Astrocyte (in vitro differentiated cells and primary cell): ENCODE data around the gene HDAC11. TPM values are rescaled to one million over a fixed set of nuclear protein-coding genes. Genes with fewer than 3 reads are reported as not detected.
"Not testable (repeated sequence)": the region's sequence is repeated elsewhere in the genome, so short reads cannot be mapped to it uniquely, and the experiment has no call there.

Experiments used
- DNase-seq: peaks from one replicate; pipeline ENCODE4 v3.0.0-alpha.2; 2010; ENCODE audit warnings: low read depth
- FAIRE-seq: peaks from 2 replicates; lab custom pipeline; 2011; peaks lifted over from hg19 to GRCh38; lab: Jason Lieb, UNC
- H2AFZ ChIP-seq: 2 replicates; pipeline ENCODE4 v1.6.0; 2012; ENCODE audit warnings: low read depth, low read length, inconsistent platforms
- H3K27ac ChIP-seq: 2 replicates; pipeline ENCODE4 v1.5.1; 2011; ENCODE audit warnings: low read depth, low read length, inconsistent platforms
- H3K27me3 ChIP-seq: 2 replicates; pipeline ENCODE4 v1.6.0; 2011; ENCODE audit warnings: low read length, inconsistent platforms; ENCODE audit not compliant: insufficient read depth
- H3K36me3 ChIP-seq: 2 replicates; pipeline ENCODE4 v1.5.1; 2011; ENCODE audit warnings: low read length, inconsistent platforms; ENCODE audit not compliant: insufficient read depth
- H3K4me1 ChIP-seq: 2 replicates; pipeline ENCODE4 v1.5.1; 2011; ENCODE audit warnings: low read length, inconsistent platforms; ENCODE audit not compliant: insufficient read depth
- H3K4me2 ChIP-seq: 2 replicates; pipeline ENCODE4 v1.6.0; 2012; ENCODE audit warnings: low read length, inconsistent platforms
- H3K4me3 ChIP-seq: 2 replicates; pipeline ENCODE4 v1.5.1; 2011; ENCODE audit warnings: low read depth, mild to moderate bottlenecking, low read length, inconsistent platforms; ENCODE audit not compliant: insufficient read depth
- H3K79me2 ChIP-seq: 2 replicates; pipeline ENCODE4 v1.6.0; 2012; ENCODE audit warnings: mild to moderate bottlenecking, low read length, inconsistent platforms; ENCODE audit not compliant: insufficient read depth
- H3K9ac ChIP-seq: 2 replicates; pipeline ENCODE4 v1.6.0; 2012; ENCODE audit warnings: mild to moderate bottlenecking, low read length, inconsistent platforms
- H3K9me3 ChIP-seq: 2 replicates; pipeline ENCODE4 v1.5.1; 2012; ENCODE audit warnings: low read depth, mild to moderate bottlenecking, low read length, inconsistent platforms; ENCODE audit not compliant: insufficient read depth
- H4K20me1 ChIP-seq: 2 replicates; pipeline ENCODE4 v1.6.0; 2012; ENCODE audit warnings: low read length, inconsistent platforms; ENCODE audit not compliant: insufficient read depth
- H3K27ac Mint-ChIP-seq: one replicate; pipeline ENCODE4 v1.8.0; 2021; ENCODE audit warnings: mild to moderate bottlenecking, mixed read lengths; ENCODE audit not compliant: unreplicated experiment
- H3K27me3 Mint-ChIP-seq: one replicate; pipeline ENCODE4 v1.8.0; 2021; ENCODE audit warnings: low read depth, mixed read lengths; ENCODE audit not compliant: unreplicated experiment
- H3K36me3 Mint-ChIP-seq: one replicate; pipeline ENCODE4 v1.8.0; 2021; ENCODE audit warnings: low read depth, mixed read lengths; ENCODE audit not compliant: unreplicated experiment
- H3K4me1 Mint-ChIP-seq: one replicate; pipeline ENCODE4 v1.8.0; 2021; ENCODE audit warnings: low read depth, mixed read lengths; ENCODE audit not compliant: unreplicated experiment
- H3K4me3 Mint-ChIP-seq: one replicate; pipeline ENCODE4 v1.8.0; 2021; ENCODE audit warnings: mild to moderate bottlenecking, moderate library complexity, mixed read lengths; ENCODE audit not compliant: unreplicated experiment
- H3K9me3 Mint-ChIP-seq: one replicate; pipeline ENCODE4 v1.8.0; 2021; ENCODE audit warnings: mild to moderate bottlenecking, mixed read lengths; ENCODE audit not compliant: unreplicated experiment
- EZH2 ChIP-seq: IDR thresholded peaks from 2 replicates; pipeline ENCODE4 v1.6.1; 2012; ENCODE audit warnings: mild to moderate bottlenecking, low read length, inconsistent platforms; ENCODE audit not compliant: insufficient read depth
- total RNA-seq: library from RNA; stranded (reverse); gene quantifications from 2 replicates; pipeline ENCODE4 v1.2.1, GENCODE V29; 2021
- TF ChIP-seq, protein P1 (sequence below): IDR thresholded peaks from 2 replicates; pipeline ENCODE4 v1.5.1; 2011; ENCODE audit warnings: low read depth, mild to moderate bottlenecking, inconsistent platforms, low read length, moderate library complexity; ENCODE audit not compliant: insufficient read depth

Gene HDAC11
- total RNA-seq, 1 donor from 2014 or later, result 8.6 TPM

DNA sequence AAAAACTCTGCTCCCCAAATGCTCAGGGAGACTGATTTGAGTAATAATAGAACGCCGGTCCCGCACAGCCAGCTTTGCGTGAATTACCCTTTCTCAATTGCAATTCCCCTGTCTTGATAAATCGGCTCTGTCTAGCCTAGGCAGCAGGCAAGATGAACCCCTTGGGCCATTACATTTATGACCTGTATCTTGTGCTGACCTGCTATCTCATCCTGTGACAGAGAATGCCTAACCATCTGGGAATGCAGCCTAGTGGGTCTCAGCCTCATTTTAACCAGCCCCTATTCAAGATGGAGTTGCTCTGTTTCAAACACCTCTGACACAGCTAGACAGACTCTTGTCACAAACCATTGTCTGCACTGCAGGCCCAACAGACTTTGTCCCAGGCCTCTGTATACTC lies 46.2 kb upstream of the HDAC11 start:
- Histone ChIP-seq H3K79me2 (no peaks in the 10 kb centered on the region), H3K4me2 (no peak overlapping the region), H3K9ac (no peak overlapping the region), H2AFZ (no peak overlapping the region), H3K4me1 (no peaks in the 10 kb centered on the region), H3K36me3 (no peaks in the 10 kb centered on the region), H3K4me3 (no peak overlapping the region), H3K27me3 (no peaks in the 10 kb centered on the region), H3K9me3 (no peaks in the 10 kb centered on the region), H4K20me1 (no peaks in the 10 kb centered on the region), H3K27ac (no peak overlapping the region)
- Mint-ChIP-seq H3K27me3 (peaks cover 16% of the 10 kb centered on the region), H3K4me1 (no peaks in the 10 kb centered on the region), H3K9me3 (no peaks in the 10 kb centered on the region), H3K36me3 (peaks cover 2% of the 10 kb centered on the region), H3K4me3 (no peak overlapping the region), H3K27ac (no peak overlapping the region)
- FAIRE-seq (no peak), DNase-seq (no peak)
- TF ChIP-seq EZH2, result no peak
- TF ChIP-seq, protein P1, sequence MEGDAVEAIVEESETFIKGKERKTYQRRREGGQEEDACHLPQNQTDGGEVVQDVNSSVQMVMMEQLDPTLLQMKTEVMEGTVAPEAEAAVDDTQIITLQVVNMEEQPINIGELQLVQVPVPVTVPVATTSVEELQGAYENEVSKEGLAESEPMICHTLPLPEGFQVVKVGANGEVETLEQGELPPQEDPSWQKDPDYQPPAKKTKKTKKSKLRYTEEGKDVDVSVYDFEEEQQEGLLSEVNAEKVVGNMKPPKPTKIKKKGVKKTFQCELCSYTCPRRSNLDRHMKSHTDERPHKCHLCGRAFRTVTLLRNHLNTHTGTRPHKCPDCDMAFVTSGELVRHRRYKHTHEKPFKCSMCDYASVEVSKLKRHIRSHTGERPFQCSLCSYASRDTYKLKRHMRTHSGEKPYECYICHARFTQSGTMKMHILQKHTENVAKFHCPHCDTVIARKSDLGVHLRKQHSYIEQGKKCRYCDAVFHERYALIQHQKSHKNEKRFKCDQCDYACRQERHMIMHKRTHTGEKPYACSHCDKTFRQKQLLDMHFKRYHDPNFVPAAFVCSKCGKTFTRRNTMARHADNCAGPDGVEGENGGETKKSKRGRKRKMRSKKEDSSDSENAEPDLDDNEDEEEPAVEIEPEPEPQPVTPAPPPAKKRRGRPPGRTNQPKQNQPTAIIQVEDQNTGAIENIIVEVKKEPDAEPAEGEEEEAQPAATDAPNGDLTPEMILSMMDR, result no peak

DNA sequence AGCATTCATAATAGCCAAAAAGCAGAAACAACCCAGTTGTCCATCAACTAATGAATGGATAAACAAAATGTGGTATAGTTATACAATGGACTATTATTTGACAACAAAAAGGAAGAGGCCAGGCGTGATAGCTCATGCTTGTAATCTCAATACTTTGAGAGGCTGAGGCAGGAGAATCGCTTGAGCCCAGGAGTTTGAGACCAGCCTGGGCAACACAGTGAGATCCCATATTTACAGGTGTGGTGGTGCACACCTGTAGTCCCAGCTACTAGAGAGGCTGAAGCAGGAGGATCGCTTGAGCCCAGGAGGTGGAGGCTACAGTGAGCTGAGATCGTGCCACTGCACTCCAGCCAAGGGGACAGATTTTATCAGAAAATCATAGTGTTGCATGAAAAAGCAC lies 43.9 kb upstream of the HDAC11 start:
- not testable (repeated sequence) for DNase-seq, H3K9me3 ChIP-seq, H3K79me2 ChIP-seq, H3K36me3 Mint-ChIP-seq, H3K36me3 ChIP-seq, FAIRE-seq, H3K27me3 ChIP-seq, H3K27ac Mint-ChIP-seq, H3K9ac ChIP-seq, H3K4me1 Mint-ChIP-seq, H4K20me1 ChIP-seq, H3K4me3 ChIP-seq, H3K4me1 ChIP-seq, H3K4me2 ChIP-seq, H2AFZ ChIP-seq, H3K4me3 Mint-ChIP-seq, H3K9me3 Mint-ChIP-seq, H3K27ac ChIP-seq
- H3K27me3 Mint-ChIP-seq, result peaks cover 16% of the 10 kb centered on the region

DNA sequence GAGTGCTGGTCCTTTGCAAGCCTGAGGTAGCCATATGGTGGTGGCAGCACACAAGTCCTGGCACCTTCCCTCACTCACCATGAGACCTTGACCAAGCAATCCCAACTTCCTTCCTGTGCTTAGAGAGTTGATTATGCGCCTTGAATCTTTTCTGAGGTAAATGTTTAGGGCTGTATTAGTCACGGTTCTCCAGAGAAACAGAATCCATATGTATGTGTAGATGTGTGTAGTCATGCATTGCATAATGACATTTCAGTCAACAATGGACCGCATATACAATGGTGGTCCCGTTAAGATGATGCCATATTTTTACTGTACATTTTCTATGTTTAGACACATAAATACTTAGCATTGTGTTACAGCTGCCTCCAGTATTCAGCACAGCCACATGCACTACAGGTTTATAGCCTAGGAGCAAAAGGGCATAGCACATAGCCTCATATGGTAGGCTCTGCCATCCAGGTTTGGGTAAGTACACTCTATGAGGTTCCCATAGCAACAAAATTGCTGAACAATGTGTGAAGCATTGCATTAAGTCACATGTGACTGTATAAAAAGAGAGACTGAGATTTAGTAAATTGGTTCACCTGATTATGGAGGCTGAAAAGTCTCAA lies 39.8 kb upstream of the HDAC11 start:
- no peak overlapping the region for H3K4me3 Mint-ChIP-seq
- TF ChIP-seq EZH2, result no peak
- TF ChIP-seq, protein P1, result no peak
- H3K4me1 Mint-ChIP-seq, result no peaks in the 10 kb centered on the region
- H3K9ac ChIP-seq, result no peak overlapping the region
- H3K27ac Mint-ChIP-seq, result no peak overlapping the region
- H3K27ac ChIP-seq, result no peak overlapping the region
- H3K79me2 ChIP-seq, result no peaks in the 10 kb centered on the region
- peaks cover 10% of the 10 kb centered on the region for H3K27me3 Mint-ChIP-seq
- no peaks in the 10 kb centered on the region for H3K27me3 ChIP-seq
- FAIRE-seq (no peak), DNase-seq (no peak)
- no peaks in the 10 kb centered on the region for H4K20me1 ChIP-seq
- H3K9me3 Mint-ChIP-seq, result no peaks in the 10 kb centered on the region
- no peaks in the 10 kb centered on the region for H3K36me3 Mint-ChIP-seq
- H3K9me3 ChIP-seq, result no peaks in the 10 kb centered on the region
- no peak overlapping the region for H3K4me2 ChIP-seq
- H3K4me3 ChIP-seq, result no peak overlapping the region
- H2AFZ ChIP-seq, result no peak overlapping the region
- H3K36me3 ChIP-seq, result no peaks in the 10 kb centered on the region
- no peaks in the 10 kb centered on the region for H3K4me1 ChIP-seq

DNA sequence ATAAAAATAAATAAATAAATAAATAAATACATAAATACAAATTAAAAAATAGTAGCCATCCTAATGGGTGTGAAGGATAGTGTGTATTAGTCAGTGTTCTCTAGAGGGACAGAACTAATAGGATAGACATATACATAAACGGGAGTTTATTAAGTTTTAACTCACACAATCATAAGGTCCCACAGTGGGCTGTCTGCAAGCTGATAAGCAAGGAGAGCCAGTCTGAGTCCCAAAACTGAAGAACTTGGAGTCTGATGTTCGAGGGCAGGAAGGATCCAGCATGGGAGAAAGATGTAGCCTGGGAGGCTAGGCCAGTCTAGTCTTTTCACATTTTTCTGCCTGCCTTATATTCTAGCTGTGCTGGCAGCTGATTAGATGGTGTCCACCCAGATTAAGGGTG lies 37.2 kb upstream of the HDAC11 start:
- not testable (repeated sequence) for H3K36me3 ChIP-seq, H3K9me3 Mint-ChIP-seq, H2AFZ ChIP-seq, H3K27me3 Mint-ChIP-seq, H3K4me3 Mint-ChIP-seq, H3K9me3 ChIP-seq, H3K36me3 Mint-ChIP-seq, H3K9ac ChIP-seq, H3K27me3 ChIP-seq, FAIRE-seq, H3K27ac ChIP-seq, H3K4me3 ChIP-seq, H3K27ac Mint-ChIP-seq, H4K20me1 ChIP-seq, H3K4me2 ChIP-seq, H3K79me2 ChIP-seq, H3K4me1 ChIP-seq, DNase-seq, H3K4me1 Mint-ChIP-seq
